LNCAP (cell line): Measurements from ENCODE around the gene ATP6V0E2.

Experiments
- CTCF ChIP-seq: fragments of 450-650 bp; IDR thresholded peaks from 2 replicates; pipeline ENCODE4 v1.5.1; 2017; ENCODE audit warnings: mild to moderate bottlenecking

The ATP6V0E2 gene

GRCh38 chr7:149879766-149880637 is 6.2 kb downstream of the ATP6V0E2 start:
- TF ChIP-seq CTCF, result no peak

GRCh38 chr7:149880638-149881311 is 7.0 kb downstream of the ATP6V0E2 start:
- TF ChIP-seq CTCF, result no peak

GRCh38 chr7:149881328-149882247 is 7.8 kb downstream of the ATP6V0E2 start:
- TF ChIP-seq CTCF, result no peak

GRCh38 chr7:149882248-149883047 is 8.7 kb downstream of the ATP6V0E2 start:
- TF ChIP-seq CTCF, result no peak

GRCh38 chr7:149883048-149883438 is 9.3 kb downstream of the ATP6V0E2 start:
- no peak for TF ChIP-seq CTCF

GRCh38 chr7:149883452-149883861 is 9.7 kb downstream of the ATP6V0E2 start:
- TF ChIP-seq CTCF, result peak; percentile 78
